Colonic mucosa (tissue), 4 donors: ENCODE data around the gene AQP6. TPM values are rescaled to one million over a fixed set of nuclear protein-coding genes. Genes with fewer than 3 reads are reported as not detected.

Source experiments
- DNase-seq: peaks from one replicate; pipeline ENCODE4 v3.0.0-alpha.2; 2020
- H3K27ac ChIP-seq: fragments of 200-600 bp; one replicate; pipeline ENCODE4 v1.8.0; 2021
- H3K27me3 ChIP-seq: fragments of 200-600 bp; one replicate; pipeline ENCODE4 v1.8.0; 2021
- H3K36me3 ChIP-seq: fragments of 200-600 bp; one replicate; pipeline ENCODE4 v1.8.0; 2021
- H3K4me1 ChIP-seq: fragments of 200-600 bp; one replicate; pipeline ENCODE4 v1.8.0; 2021; ENCODE audit warnings: mild to moderate bottlenecking
- H3K4me3 ChIP-seq: fragments of 200-600 bp; one replicate; pipeline ENCODE4 v1.8.0; 2021
- H3K9ac ChIP-seq, 2 donors: one replicate each; pipeline ENCODE4 v1.7.0; 2013; ENCODE audit warnings: control low read depth in 2 of 2, low read depth in 2 of 2, low read length in 2 of 2
- H3K9me3 ChIP-seq: fragments of 200-600 bp; one replicate; pipeline ENCODE4 v1.8.0; 2021
- intact Hi-C: fragments of 100-400 bp; cut with DNase I; formaldehyde crosslinking; loops from one replicate; pipeline ENCODE4 v1.14.1; 2022
- total RNA-seq, 2 donors: library from RNA; stranded (reverse); fragmentation: NEBNext Ultra II Directional in 1 of 2; extraction: Animal tissue kit (Norgen Biotek cat#: 25700) in 1 of 2; gene quantifications; one replicate each; pipeline ENCODE4 v1.2.1, GENCODE V29; 2021
- TF ChIP-seq, protein P1 (sequence below): fragments of 200-600 bp; IDR thresholded peaks from one replicate; pipeline ENCODE4 v1.8.0; 2022; ENCODE audit warnings: antibody characterized with exemption, mild to moderate bottlenecking
- donor health status: healthy.
- donor health status: DM: no; HTN: no; CAD: no.
- donor health status: DM: no; HTN: no; CAD: no.

AQP6 gene
- total RNA-seq, 2 donors from 2014 or later, result not detected

DNA sequence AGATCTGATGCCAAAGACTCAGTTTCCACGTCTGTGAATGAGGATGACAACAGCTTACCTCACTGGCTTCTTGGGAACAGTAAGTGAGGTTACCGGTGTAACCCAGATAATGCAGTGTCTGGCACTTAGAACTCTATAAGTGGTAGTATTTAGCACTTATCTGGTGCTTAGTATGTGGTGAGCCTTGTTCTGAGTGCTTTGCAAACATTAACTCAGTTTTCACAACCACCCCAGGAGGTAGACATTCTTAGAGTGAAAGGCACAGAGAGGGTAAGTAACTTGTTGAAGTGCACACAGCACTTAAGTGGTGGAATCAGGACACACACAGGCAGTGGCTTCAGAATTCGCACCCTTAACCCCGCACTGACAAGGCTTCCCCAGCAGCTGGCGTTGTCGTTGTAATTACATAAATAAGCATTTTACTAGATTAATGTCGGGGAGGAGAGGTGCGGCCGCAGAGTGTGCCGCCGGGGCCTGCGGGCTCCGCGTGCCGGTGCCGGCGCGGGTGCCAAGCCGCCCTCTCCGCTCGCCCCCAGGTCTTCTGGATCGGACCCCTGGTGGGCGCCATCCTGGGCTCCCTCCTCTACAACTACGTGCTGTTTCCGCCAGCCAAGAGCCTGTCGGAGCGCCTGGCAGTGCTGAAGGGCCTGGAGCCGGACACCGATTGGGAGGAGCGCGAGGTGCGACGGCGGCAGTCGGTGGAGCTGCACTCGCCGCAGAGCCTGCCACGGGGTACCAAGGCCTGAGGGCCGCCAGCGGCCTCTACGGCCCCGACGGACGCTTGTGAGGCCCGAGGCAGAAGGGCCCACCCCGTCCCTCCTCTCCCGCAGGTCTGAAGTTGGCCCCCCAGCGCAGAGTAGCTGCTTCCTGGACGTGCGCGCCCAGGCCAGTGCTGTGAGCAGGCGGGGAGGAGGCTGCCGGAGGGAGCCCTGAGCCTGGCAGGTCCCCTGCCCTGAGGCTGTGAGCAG lies 17.6 kb upstream of the AQP6 start:
- intact Hi-C loops, result no loop called here
- TF ChIP-seq, protein P1, sequence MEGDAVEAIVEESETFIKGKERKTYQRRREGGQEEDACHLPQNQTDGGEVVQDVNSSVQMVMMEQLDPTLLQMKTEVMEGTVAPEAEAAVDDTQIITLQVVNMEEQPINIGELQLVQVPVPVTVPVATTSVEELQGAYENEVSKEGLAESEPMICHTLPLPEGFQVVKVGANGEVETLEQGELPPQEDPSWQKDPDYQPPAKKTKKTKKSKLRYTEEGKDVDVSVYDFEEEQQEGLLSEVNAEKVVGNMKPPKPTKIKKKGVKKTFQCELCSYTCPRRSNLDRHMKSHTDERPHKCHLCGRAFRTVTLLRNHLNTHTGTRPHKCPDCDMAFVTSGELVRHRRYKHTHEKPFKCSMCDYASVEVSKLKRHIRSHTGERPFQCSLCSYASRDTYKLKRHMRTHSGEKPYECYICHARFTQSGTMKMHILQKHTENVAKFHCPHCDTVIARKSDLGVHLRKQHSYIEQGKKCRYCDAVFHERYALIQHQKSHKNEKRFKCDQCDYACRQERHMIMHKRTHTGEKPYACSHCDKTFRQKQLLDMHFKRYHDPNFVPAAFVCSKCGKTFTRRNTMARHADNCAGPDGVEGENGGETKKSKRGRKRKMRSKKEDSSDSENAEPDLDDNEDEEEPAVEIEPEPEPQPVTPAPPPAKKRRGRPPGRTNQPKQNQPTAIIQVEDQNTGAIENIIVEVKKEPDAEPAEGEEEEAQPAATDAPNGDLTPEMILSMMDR, result no peak
- Histone ChIP-seq H3K27ac (no peak overlapping the region), H3K9ac (no peak overlapping the region), H3K27me3 (peaks cover 17% of the 10 kb centered on the region), H3K9me3 (no peaks in the 10 kb centered on the region), H3K4me3 (no peak overlapping the region), H3K36me3 (no peaks in the 10 kb centered on the region), H3K4me1 (no peaks in the 10 kb centered on the region)
- DNase-seq, result no peak

DNA sequence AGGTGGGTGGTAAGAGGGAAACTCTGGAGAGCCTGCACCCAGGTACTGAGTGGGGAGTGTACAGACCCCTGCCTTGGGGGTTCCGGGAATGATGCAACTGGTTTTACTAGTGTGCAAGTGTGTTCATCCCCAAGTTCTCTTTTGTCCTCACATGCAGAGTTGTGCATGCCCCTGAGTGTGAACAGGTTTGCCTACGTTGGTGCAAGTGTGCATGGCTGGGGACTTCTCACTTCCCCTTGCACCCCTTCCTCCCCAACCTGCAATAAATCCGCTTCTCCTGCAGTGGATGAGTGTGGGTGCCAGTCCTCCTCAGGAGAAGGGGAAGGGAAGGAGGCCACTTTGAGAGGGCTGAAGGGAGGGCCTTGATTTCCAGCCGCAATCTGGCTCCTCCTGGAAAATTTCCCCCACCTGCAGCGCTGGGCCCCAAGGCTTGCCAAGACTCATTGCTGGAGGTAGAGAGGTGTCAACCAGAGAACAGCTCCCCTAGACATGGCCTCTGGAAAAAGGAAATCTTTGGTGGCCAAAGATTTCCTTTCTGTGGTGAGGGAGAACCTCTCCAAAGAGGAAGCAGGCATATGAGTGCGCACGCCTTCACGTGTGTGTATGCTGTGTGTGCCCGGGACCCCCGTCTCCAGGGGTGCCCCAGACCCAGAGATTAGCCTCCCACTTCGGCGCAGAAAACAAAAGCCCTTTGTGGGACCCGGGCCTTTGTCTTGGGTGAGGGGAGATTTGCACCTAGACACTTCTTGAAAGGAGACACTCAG lies 16.7 kb upstream of the AQP6 start:
- Histone ChIP-seq H3K4me3 (no peak overlapping the region), H3K27ac (no peak overlapping the region), H3K4me1 (peaks cover 3% of the 10 kb centered on the region), H3K9ac (no peak overlapping the region), H3K27me3 (peaks cover 26% of the 10 kb centered on the region), H3K36me3 (no peaks in the 10 kb centered on the region), H3K9me3 (no peaks in the 10 kb centered on the region)
- TF ChIP-seq, protein P1, result no peak
- DNase-seq, result no peak
- intact Hi-C loops, result no loop called here

GRCh38 chr12:49956663-49957569 lies 15.8 kb upstream of the AQP6 start:
- no peaks in the 10 kb centered on the region for H3K36me3 ChIP-seq
- H3K4me3 ChIP-seq, result no peak overlapping the region
- peaks cover 6% of the 10 kb centered on the region for H3K4me1 ChIP-seq
- peaks cover 31% of the 10 kb centered on the region for H3K27me3 ChIP-seq
- DNase-seq, result no peak
- TF ChIP-seq, protein P1, result no peak
- no peaks in the 10 kb centered on the region for H3K9me3 ChIP-seq
- no peak overlapping the region for H3K27ac ChIP-seq
- H3K9ac ChIP-seq, result no peak overlapping the region
- intact Hi-C loops, result no loop called here

- H3K9me3 ChIP-seq, result no peaks in the 10 kb centered on the region
- peaks cover 31% of the 10 kb centered on the region for H3K27me3 ChIP-seq
- TF ChIP-seq, protein P1, result no peak
- no peaks in the 10 kb centered on the region for H3K36me3 ChIP-seq
- intact Hi-C loops, result no loop called here
- H3K27ac ChIP-seq, result no peak overlapping the region
- no peak overlapping the region for H3K4me3 ChIP-seq
- no peak for DNase-seq
- H3K9ac ChIP-seq, result no peak overlapping the region
- H3K4me1 ChIP-seq, result peaks cover 6% of the 10 kb centered on the region
These were observed 15.2 kb upstream of the AQP6 start for GRCh38 chr12:49957570-49957967.
